Colonic mucosa (tissue), 4 donors: ENCODE data around the gene GSTCD. TPM values are rescaled to one million over a fixed set of nuclear protein-coding genes. Genes with fewer than 3 reads are reported as not detected.

ENCODE experiments used
- DNase-seq: peaks from one replicate; pipeline ENCODE4 v3.0.0-alpha.2; 2020
- H3K27ac ChIP-seq: fragments of 200-600 bp; one replicate; pipeline ENCODE4 v1.8.0; 2021
- H3K27me3 ChIP-seq: fragments of 200-600 bp; one replicate; pipeline ENCODE4 v1.8.0; 2021
- H3K36me3 ChIP-seq: fragments of 200-600 bp; one replicate; pipeline ENCODE4 v1.8.0; 2021
- H3K4me1 ChIP-seq: fragments of 200-600 bp; one replicate; pipeline ENCODE4 v1.8.0; 2021; ENCODE audit warnings: mild to moderate bottlenecking
- H3K4me3 ChIP-seq: fragments of 200-600 bp; one replicate; pipeline ENCODE4 v1.8.0; 2021
- H3K9ac ChIP-seq, 2 donors: one replicate each; pipeline ENCODE4 v1.7.0; 2013; ENCODE audit warnings: control low read depth in 2 of 2, low read depth in 2 of 2, low read length in 2 of 2
- H3K9me3 ChIP-seq: fragments of 200-600 bp; one replicate; pipeline ENCODE4 v1.8.0; 2021
- CTCF ChIP-seq: fragments of 200-600 bp; IDR thresholded peaks from one replicate; pipeline ENCODE4 v1.8.0; 2022; ENCODE audit warnings: antibody characterized with exemption, mild to moderate bottlenecking
- intact Hi-C: fragments of 100-400 bp; cut with DNase I; formaldehyde crosslinking; loops from one replicate; pipeline ENCODE4 v1.14.1; 2022
- total RNA-seq, 2 donors: library from RNA; stranded (reverse); fragmentation: NEBNext Ultra II Directional in 1 of 2; extraction: Animal tissue kit (Norgen Biotek cat#: 25700) in 1 of 2; gene quantifications; one replicate each; pipeline ENCODE4 v1.2.1, GENCODE V29; 2021
- donor health status: healthy.
- donor health status: DM: no; HTN: no; CAD: no.
- donor health status: DM: no; HTN: no; CAD: no.

The GSTCD gene
- total RNA-seq, 2 donors from 2014 or later, result 9.0 to 17.5 TPM

DNA sequence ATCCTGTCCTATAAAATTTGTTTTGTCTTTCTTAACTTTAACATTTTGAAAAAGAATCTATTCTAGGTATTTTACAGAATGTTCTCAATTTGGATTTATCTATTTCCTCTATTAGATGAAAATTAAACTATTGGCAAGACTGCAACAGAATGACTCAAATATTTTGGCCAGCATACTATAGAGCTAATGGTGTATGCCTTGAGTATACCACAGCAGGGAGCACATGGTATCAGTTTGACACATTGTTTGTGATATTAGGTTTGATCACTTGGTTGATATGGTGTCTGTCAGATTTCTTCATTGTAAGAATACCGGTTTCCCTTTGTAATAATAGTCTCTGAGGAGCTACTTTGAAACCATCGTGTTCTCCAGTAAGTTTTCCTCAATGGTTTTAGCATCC lies 98.9 kb downstream of the GSTCD start:
- Histone ChIP-seq H3K4me1 (no peaks in the 10 kb centered on the region), H3K36me3 (no peaks in the 10 kb centered on the region), H3K4me3 (no peak overlapping the region), H3K27ac (no peak overlapping the region), H3K9ac (no peak overlapping the region), H3K27me3 (no peaks in the 10 kb centered on the region), H3K9me3 (no peaks in the 10 kb centered on the region)
- TF ChIP-seq CTCF, result no peak
- intact Hi-C loops, result no loop called here
- no peak for DNase-seq

DNA sequence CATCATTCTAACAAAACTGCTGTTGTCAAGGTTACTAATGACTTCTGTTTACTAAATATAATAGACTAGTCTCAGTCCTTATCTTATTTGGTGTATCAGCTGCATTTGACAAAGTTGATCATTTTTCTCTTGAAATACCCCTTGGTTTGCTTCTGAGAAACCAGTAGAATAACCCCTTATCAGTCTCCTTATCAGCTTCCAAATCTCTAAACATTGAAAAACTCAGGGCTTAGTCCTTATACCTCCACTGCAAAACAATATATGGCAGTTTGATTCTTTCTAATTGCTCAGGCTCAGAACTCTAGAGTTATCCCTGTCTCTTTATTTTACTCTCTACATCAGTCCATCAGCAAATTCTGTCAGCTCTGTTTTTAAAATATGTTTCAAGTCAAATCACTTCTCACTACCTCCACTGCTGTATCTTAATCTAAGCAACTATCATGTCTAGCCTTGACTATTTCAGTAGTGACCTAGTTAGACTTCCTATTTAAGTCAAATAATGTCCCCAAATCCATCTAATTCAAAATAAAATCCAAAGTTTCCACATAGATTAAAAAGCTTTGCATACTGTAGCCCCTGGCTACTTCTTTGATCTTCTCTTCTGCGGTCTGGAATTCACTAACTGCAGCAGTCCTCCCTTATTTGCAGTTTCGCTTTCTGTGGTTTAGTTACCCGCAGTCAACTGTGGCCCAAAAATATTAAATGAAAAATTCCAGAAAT lies 99.6 kb downstream of the GSTCD start:
- Histone ChIP-seq H3K4me1 (no peaks in the 10 kb centered on the region), H3K27ac (no peak overlapping the region), H3K9ac (no peak overlapping the region), H3K9me3 (no peaks in the 10 kb centered on the region), H3K27me3 (no peaks in the 10 kb centered on the region), H3K4me3 (no peak overlapping the region), H3K36me3 (no peaks in the 10 kb centered on the region)
- intact Hi-C loops, result no loop called here
- no peak for TF ChIP-seq CTCF
- no peak for DNase-seq

GRCh38 chr4:105808750-105809041 lies 100.1 kb downstream of the GSTCD start:
- Histone ChIP-seq H3K27ac (no peak overlapping the region), H3K9ac (no peak overlapping the region), H3K4me1 (no peaks in the 10 kb centered on the region), H3K36me3 (no peaks in the 10 kb centered on the region), H3K9me3 (no peaks in the 10 kb centered on the region), H3K4me3 (no peak overlapping the region), H3K27me3 (no peaks in the 10 kb centered on the region)
- TF ChIP-seq CTCF, result no peak
- intact Hi-C loops, result no loop called here
- no peak for DNase-seq

DNA sequence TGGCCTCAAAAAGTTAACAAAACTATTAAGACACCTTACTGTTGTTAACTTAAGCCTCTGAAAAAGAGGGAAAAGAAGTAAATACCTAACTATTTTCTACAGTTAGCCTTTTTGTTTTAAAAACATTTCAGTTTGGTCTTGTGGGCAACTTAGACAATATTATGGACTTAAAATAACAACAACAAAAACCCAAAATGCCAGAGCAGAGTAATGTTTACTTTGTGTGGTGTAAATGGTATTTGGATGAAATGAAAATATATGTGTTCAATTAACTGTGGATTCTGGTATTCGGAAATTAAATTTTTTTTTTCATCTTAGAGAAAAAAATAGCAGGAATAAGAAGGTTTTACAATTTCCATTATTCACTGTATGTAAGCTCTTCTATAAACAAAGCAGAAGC lies 107.1 kb downstream of the GSTCD start:
- intact Hi-C loops, result no loop called here
- no peak for TF ChIP-seq CTCF
- no peak for DNase-seq

DNA sequence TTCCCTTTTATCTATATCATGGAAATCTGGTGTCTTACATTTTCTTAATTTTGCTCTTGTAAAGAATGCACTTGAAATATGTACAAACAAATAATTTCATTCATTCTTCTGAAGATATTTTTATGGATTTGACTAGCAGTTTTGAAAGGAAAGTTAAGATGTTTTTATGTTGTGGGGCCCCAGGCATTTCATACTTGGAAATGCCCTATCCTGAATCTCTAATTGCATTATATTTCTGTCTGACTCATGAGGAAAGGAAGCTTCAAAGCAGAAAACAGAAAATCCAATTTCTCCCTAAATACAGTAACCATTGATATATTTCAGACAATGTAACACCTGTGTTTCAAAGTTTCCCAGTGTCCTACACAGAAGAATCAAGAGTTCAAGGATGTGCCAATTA lies 113.5 kb downstream of the GSTCD start:
- no peak for DNase-seq
- intact Hi-C loops, result no loop called here
- no peaks in the 10 kb centered on the region for H3K4me1 ChIP-seq

More for the DNA sequence above, 107.1 kb downstream of the GSTCD start:
- H3K9me3 ChIP-seq, result no peaks in the 10 kb centered on the region
- no peaks in the 10 kb centered on the region for H3K27me3 ChIP-seq
- H3K36me3 ChIP-seq, result no peaks in the 10 kb centered on the region
- H3K4me1 ChIP-seq, result no peaks in the 10 kb centered on the region
- H3K4me3 ChIP-seq, result no peak overlapping the region
- H3K27ac ChIP-seq, result no peak overlapping the region
- no peak overlapping the region for H3K9ac ChIP-seq

More for the DNA sequence above, 113.5 kb downstream of the GSTCD start:
- no peaks in the 10 kb centered on the region for H3K36me3 ChIP-seq
- no peaks in the 10 kb centered on the region for H3K9me3 ChIP-seq
- no peaks in the 10 kb centered on the region for H3K27me3 ChIP-seq
- no peak overlapping the region for H3K4me3 ChIP-seq
- H3K9ac ChIP-seq, result no peak overlapping the region
- no peak overlapping the region for H3K27ac ChIP-seq
- TF ChIP-seq CTCF, result no peak
